Thyroid gland (tissue), 4 donors: Measurements from ENCODE around the gene ANKK1. TPM values are rescaled to one million over a fixed set of nuclear protein-coding genes. Genes with fewer than 3 reads are reported as not detected.

Experiments
- DNase-seq, 2 donors: peaks; one replicate each; pipeline ENCODE4 v3.0.0-alpha.2; 2019
- H3K27ac ChIP-seq, 3 donors: fragments of 200-600 bp; sonication (generic); 1 replicate in 2 of 3; 2 replicates in 1 of 3; pipeline ENCODE4 v1.5.1; 2016 to 2019; ENCODE audit warnings: mild to moderate bottlenecking in 1 of 3, moderate library complexity in 1 of 3
- H3K27me3 ChIP-seq: fragments of 200-600 bp; sonication (generic); one replicate; pipeline ENCODE4 v1.5.1; 2019
- H3K36me3 ChIP-seq, 2 donors: fragments of 200-600 bp; sonication (generic); one replicate each; pipeline ENCODE4 v1.5.1; 2016 to 2019
- H3K4me1 ChIP-seq, 2 donors: fragments of 200-600 bp; sonication (generic); one replicate each; pipeline ENCODE4 v1.5.1; 2017 to 2019
- H3K4me3 ChIP-seq, 3 donors: fragments of 200-600 bp; sonication (generic); replicated peaks in 1 of 3; 1 replicate in 2 of 3; 2 replicates in 1 of 3; pipeline ENCODE4 v1.5.1; 2016; ENCODE audit warnings: mild to moderate bottlenecking in 1 of 3
- H3K9me3 ChIP-seq: fragments of 200-600 bp; sonication (generic); one replicate; pipeline ENCODE4 v1.5.1; 2017
- CTCF ChIP-seq, 6 experiments: fragments of 200-600 bp in 3 of 6; fragments of 450-650 bp in 3 of 6; sonication (generic) in 3 of 6; IDR thresholded peaks; one replicate each; pipeline ENCODE4 v1.5.1; 2016 to 2019; ENCODE audit warnings: antibody characterized with exemption in 6 of 6, mild to moderate bottlenecking in 2 of 6, inconsistent platforms in 1 of 6, moderate library complexity in 1 of 6
- POLR2A ChIP-seq, 2 donors: fragments of 450-650 bp; IDR thresholded peaks; one replicate each; pipeline ENCODE4 v1.6.1; 2017; ENCODE audit warnings: antibody characterized with exemption in 2 of 2, mild to moderate bottlenecking in 2 of 2, moderate library complexity in 1 of 2
- WGBS, 2 donors: methylation state at CpG; one replicate each; pipeline ENCODE4 v1.1.5; 2017; 5-methylcytosine and 5-hydroxymethylcytosine counted together
- intact Hi-C: fragments of 100-400 bp; cut with DNase I; formaldehyde crosslinking; loops from one replicate; pipeline ENCODE4 v1.15.1; 2023
- total RNA-seq, 4 donors: library from RNA; depleted of rRNA; stranded (reverse); fragments of >200 nt; gene quantifications; one replicate each; pipeline ENCODE4 v1.2.3, GENCODE V29; 2016

ANKK1 gene
- total RNA-seq, 4 donors from 2014 or later, result 0.27 to 1.1 (median 0.88) TPM; not detected in 1

GRCh38 chr11:113345978-113346377, 41.6 kb upstream of the ANKK1 start:
- TF ChIP-seq CTCF (IDR thresholded peaks at IDR 0.05), result no peak
- TF ChIP-seq POLR2A (IDR thresholded peaks at IDR 0.05), result no peak
- 83 to 85% methylated on average over 8 of the region's 8 CpGs for WGBS, 2 donors
- Histone ChIP-seq H3K4me1 (no peaks in the 10 kb centered on the region), H3K9me3 (no peaks in the 10 kb centered on the region), H3K36me3 (peaks cover 0 to 31% of the 10 kb centered on the region in 2 donors), H3K27me3 (no peaks in the 10 kb centered on the region), H3K27ac (no peak overlapping the region), H3K4me3 (no peak overlapping the region)
- DNase-seq, result no peak
- intact Hi-C loops, result no loop called here

GRCh38 chr11:113349528-113349927, 38.1 kb upstream of the ANKK1 start:
- DNase-seq, result no peak
- Histone ChIP-seq H3K27ac (no peak overlapping the region), H3K4me3 (no peak overlapping the region), H3K9me3 (no peaks in the 10 kb centered on the region), H3K36me3 (peaks cover 0 to 7% of the 10 kb centered on the region in 2 donors), H3K4me1 (no peaks in the 10 kb centered on the region), H3K27me3 (no peaks in the 10 kb centered on the region)
- TF ChIP-seq POLR2A (IDR thresholded peaks at IDR 0.05) (no peak), CTCF (IDR thresholded peaks at IDR 0.05) (no peak)
- intact Hi-C loops, result no loop called here
- WGBS, 2 donors, result 96 to 100% methylated on average over 3 of the region's 3 CpGs

- intact Hi-C loops, result no loop called here
- H3K9me3 ChIP-seq, result no peaks in the 10 kb centered on the region
- no peak overlapping the region for H3K4me3 ChIP-seq
- no peak overlapping the region for H3K27ac ChIP-seq
- no peaks in the 10 kb centered on the region for H3K4me1 ChIP-seq
- WGBS, 2 donors, result 83 to 88% methylated on average over 11 of the region's 11 CpGs
- no peak for DNase-seq
- no peak for TF ChIP-seq POLR2A (IDR thresholded peaks at IDR 0.05)
- TF ChIP-seq CTCF (IDR thresholded peaks at IDR 0.05), result no peak
- H3K27me3 ChIP-seq, result no peaks in the 10 kb centered on the region
- peaks cover 4 to 7% of the 10 kb centered on the region in 2 donors for H3K36me3 ChIP-seq
Measured at GRCh38 chr11:113350336-113351067, 37.1 kb upstream of the ANKK1 start.

GRCh38 chr11:113351068-113351450, 36.5 kb upstream of the ANKK1 start:
- WGBS, 2 donors, result 84 to 89% methylated on average over 3 of the region's 3 CpGs
- no peaks in the 10 kb centered on the region for H3K27me3 ChIP-seq
- TF ChIP-seq POLR2A (IDR thresholded peaks at IDR 0.05) (no peak), CTCF (IDR thresholded peaks at IDR 0.05) (no peak)
- peaks cover 4 to 8% of the 10 kb centered on the region in 2 donors for H3K36me3 ChIP-seq
- H3K9me3 ChIP-seq, result no peaks in the 10 kb centered on the region
- no peaks in the 10 kb centered on the region for H3K4me1 ChIP-seq
- H3K4me3 ChIP-seq, result no peak overlapping the region
- intact Hi-C loops, result no loop called here
- no peak for DNase-seq
- no peak overlapping the region for H3K27ac ChIP-seq

GRCh38 chr11:113351480-113351879, 36.1 kb upstream of the ANKK1 start:
- peaks cover 4 to 13% of the 10 kb centered on the region in 2 donors for H3K36me3 ChIP-seq
- H3K9me3 ChIP-seq, result no peaks in the 10 kb centered on the region
- H3K4me3 ChIP-seq, result no peak overlapping the region
- H3K27me3 ChIP-seq, result no peaks in the 10 kb centered on the region
- DNase-seq, result no peak
- TF ChIP-seq POLR2A (IDR thresholded peaks at IDR 0.05), result no peak
- TF ChIP-seq CTCF (IDR thresholded peaks at IDR 0.05), result no peak
- 78 to 85% methylated on average over 4 of the region's 4 CpGs for WGBS, 2 donors
- intact Hi-C loops, result no loop called here
- no peaks in the 10 kb centered on the region for H3K4me1 ChIP-seq
- no peak overlapping the region for H3K27ac ChIP-seq
